Fibroblast of lung (primary cell): ENCODE measurements around the gene CRTAP. TPM values are rescaled to one million over a fixed set of nuclear protein-coding genes. Genes with fewer than 3 reads are reported as not detected.
A peak's percentile ranks its signal among the peaks of the same experiment; 100 is the strongest.

Experiments used
- DNase-seq, 2 donors: peaks; one replicate each; pipeline versions ENCODE4 v3.0.0 to v3.0.0-alpha.2; 2010; ENCODE audit warnings: low read depth in 2 of 2
- H2AFZ ChIP-seq: 2 replicates; pipeline ENCODE4 v1.5.1; 2012; ENCODE audit warnings: low read length, control low read depth, inconsistent platforms
- H3K27ac ChIP-seq: 2 replicates; pipeline ENCODE4 v1.5.1; 2011; ENCODE audit warnings: low read length, control low read depth; ENCODE audit not compliant: insufficient read depth
- H3K27me3 ChIP-seq: 2 replicates; pipeline ENCODE4 v1.5.1; 2011; ENCODE audit warnings: mild to moderate bottlenecking, low read length; ENCODE audit not compliant: control insufficient read depth, insufficient read depth
- H3K36me3 ChIP-seq: 2 replicates; pipeline ENCODE4 v1.5.1; 2011; ENCODE audit warnings: low read length; ENCODE audit not compliant: control insufficient read depth, insufficient read depth
- H3K4me1 ChIP-seq: 2 replicates; pipeline ENCODE4 v1.5.1; 2011; ENCODE audit warnings: low read length; ENCODE audit not compliant: control insufficient read depth, insufficient read depth; ENCODE audit errors: extremely low read depth
- H3K4me2 ChIP-seq: 2 replicates; pipeline ENCODE4 v1.5.1; 2011; ENCODE audit warnings: low read length, control low read depth; ENCODE audit not compliant: insufficient read depth; ENCODE audit errors: extremely low read depth
- H3K4me3 ChIP-seq, 4 experiments: fragments of 200-600 bp in 1 of 4; sonication (generic) in 1 of 4; replicated peaks in 1 of 4; 2 replicates each; pipeline ENCODE4 v1.5.1; 2011 to 2016; ENCODE audit warnings: low read length in 4 of 4, low read depth in 3 of 4, mild to moderate bottlenecking in 3 of 4, control low read depth in 2 of 4, inconsistent platforms in 1 of 4, mixed read lengths in 1 of 4; ENCODE audit not compliant: insufficient read depth in 1 of 4; ENCODE audit errors: control extremely low read depth in 1 of 4
- H3K79me2 ChIP-seq: 2 replicates; pipeline ENCODE4 v1.5.1; 2012; ENCODE audit warnings: mild to moderate bottlenecking, low read length, inconsistent platforms; ENCODE audit not compliant: control insufficient read depth, insufficient read depth
- H3K9ac ChIP-seq: 2 replicates; pipeline ENCODE4 v1.5.1; 2011; ENCODE audit warnings: mild to moderate bottlenecking, low read length, control low read depth; ENCODE audit not compliant: insufficient read depth
- H3K9me3 ChIP-seq: 2 replicates; pipeline ENCODE4 v1.5.1; 2012; ENCODE audit warnings: low read depth, low read length; ENCODE audit not compliant: control insufficient read depth, insufficient read depth
- H4K20me1 ChIP-seq: 2 replicates; pipeline ENCODE4 v1.5.1; 2011; ENCODE audit warnings: low read length; ENCODE audit not compliant: control insufficient read depth, insufficient read depth; ENCODE audit errors: extremely low read depth
- EZH2 ChIP-seq: IDR thresholded peaks from 2 replicates; pipeline ENCODE4 v1.5.1; 2012; ENCODE audit warnings: low read length, control low read depth, mild to moderate bottlenecking; ENCODE audit errors: missing control alignments
- polyA plus RNA-seq, 2 donors: library from polyadenylated mRNA; depleted of rRNA in 1 of 2; stranded (reverse) in 1 of 2; unstranded in 1 of 2; fragments of >200 nt; gene quantifications; 2 replicates each; pipeline ENCODE4 v1.2.1, GENCODE V29; 2011 to 2012; ENCODE audit warnings: missing spikeins in 1 of 2
- total RNA-seq: library from RNA; depleted of rRNA; stranded (reverse); fragments of >200 nt; gene quantifications from 2 replicates; pipeline ENCODE4 v1.2.1, GENCODE V29; 2014
- TF ChIP-seq, protein P1 (sequence below), 2 donors: IDR thresholded peaks in 1 of 2; conservative IDR thresholded peaks in 1 of 2; 1 replicate in 1 of 2; 2 replicates in 1 of 2; pipeline ENCODE4 v1.5.1; 2011 to 2012; ENCODE audit warnings: low read length in 2 of 2, control low read depth in 1 of 2, inconsistent platforms in 1 of 2, low read depth in 1 of 2, mild to moderate bottlenecking in 1 of 2

CRTAP gene
- total and polyA plus RNA-seq, 2 donors (not counting 1 experiment from before 2014, with no cell fraction given) = 318 to 332 TPM

DNA sequence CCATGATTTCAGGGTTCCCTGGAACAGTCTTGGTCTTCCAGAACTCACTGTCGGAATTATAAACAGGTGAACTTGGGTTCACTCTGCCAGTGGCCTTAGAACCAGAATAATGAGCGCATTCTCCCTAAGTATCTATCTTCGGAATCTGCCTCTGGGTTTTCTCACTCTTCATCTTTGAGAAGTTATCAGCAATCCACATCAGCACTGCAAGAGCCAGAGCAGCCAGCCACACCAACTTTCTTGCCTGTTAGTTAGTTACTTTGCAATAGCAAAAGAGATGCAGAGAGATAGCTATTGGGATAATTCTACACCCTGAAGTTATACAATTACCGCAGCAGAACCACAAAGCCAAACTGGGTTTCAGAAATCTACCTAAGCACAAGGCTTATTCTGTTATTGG, 42.6 kb upstream of the CRTAP start:
- H3K9me3 ChIP-seq = no peaks in the 10 kb centered on the region
- H3K4me3 ChIP-seq = no peak overlapping the region
- H2AFZ ChIP-seq = no peak overlapping the region
- H3K79me2 ChIP-seq = no peaks in the 10 kb centered on the region
- no peak for DNase-seq
- no peak overlapping the region for H3K4me2 ChIP-seq
- no peaks in the 10 kb centered on the region for H3K4me1 ChIP-seq
- no peak overlapping the region for H3K27ac ChIP-seq
- TF ChIP-seq, protein P1, sequence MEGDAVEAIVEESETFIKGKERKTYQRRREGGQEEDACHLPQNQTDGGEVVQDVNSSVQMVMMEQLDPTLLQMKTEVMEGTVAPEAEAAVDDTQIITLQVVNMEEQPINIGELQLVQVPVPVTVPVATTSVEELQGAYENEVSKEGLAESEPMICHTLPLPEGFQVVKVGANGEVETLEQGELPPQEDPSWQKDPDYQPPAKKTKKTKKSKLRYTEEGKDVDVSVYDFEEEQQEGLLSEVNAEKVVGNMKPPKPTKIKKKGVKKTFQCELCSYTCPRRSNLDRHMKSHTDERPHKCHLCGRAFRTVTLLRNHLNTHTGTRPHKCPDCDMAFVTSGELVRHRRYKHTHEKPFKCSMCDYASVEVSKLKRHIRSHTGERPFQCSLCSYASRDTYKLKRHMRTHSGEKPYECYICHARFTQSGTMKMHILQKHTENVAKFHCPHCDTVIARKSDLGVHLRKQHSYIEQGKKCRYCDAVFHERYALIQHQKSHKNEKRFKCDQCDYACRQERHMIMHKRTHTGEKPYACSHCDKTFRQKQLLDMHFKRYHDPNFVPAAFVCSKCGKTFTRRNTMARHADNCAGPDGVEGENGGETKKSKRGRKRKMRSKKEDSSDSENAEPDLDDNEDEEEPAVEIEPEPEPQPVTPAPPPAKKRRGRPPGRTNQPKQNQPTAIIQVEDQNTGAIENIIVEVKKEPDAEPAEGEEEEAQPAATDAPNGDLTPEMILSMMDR (conservative IDR thresholded peaks at IDR 0.05 in 1 of 2, IDR thresholded peaks at IDR 0.05 in 1 of 2; ENCODE audit: low read depth in 1 of 2, low read length in 2 of 2) = no peak
- TF ChIP-seq EZH2 = no peak
- H4K20me1 ChIP-seq = no peaks in the 10 kb centered on the region
- no peaks in the 10 kb centered on the region for H3K27me3 ChIP-seq
- H3K9ac ChIP-seq = no peak overlapping the region
- H3K36me3 ChIP-seq = no peaks in the 10 kb centered on the region

DNA sequence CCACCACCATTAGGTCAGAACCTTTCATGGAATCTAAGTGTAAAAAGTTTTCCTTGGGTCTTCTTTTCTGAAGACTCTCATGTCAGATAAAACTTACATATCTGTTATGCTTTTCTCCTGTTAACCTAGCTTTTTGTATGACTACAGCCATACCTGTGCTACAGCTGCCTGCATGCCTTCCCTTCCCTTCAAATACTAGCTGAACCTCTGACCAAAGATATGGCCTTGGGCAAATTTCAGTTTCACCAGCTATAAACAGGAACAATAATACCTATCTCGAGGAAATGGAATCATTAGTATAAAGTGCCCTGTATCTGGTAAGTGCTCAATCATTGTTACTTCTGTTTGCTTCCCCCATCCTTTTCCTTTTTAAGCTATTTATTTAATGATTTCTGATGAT, 41.9 kb upstream of the CRTAP start:
- no peaks in the 10 kb centered on the region for H3K27me3 ChIP-seq
- no peaks in the 10 kb centered on the region for H3K36me3 ChIP-seq
- no peaks in the 10 kb centered on the region for H3K4me1 ChIP-seq
- no peak overlapping the region for H2AFZ ChIP-seq
- H3K4me3 ChIP-seq = no peak overlapping the region
- no peaks in the 10 kb centered on the region for H3K79me2 ChIP-seq
- no peak overlapping the region for H3K9ac ChIP-seq
- H3K4me2 ChIP-seq = no peak overlapping the region
- H3K9me3 ChIP-seq = no peaks in the 10 kb centered on the region
- no peak for DNase-seq
- no peak overlapping the region for H3K27ac ChIP-seq
- TF ChIP-seq, protein P1 (conservative IDR thresholded peaks at IDR 0.05 in 1 of 2, IDR thresholded peaks at IDR 0.05 in 1 of 2; ENCODE audit: low read depth in 1 of 2, low read length in 2 of 2) = no peak
- no peak for TF ChIP-seq EZH2
- no peaks in the 10 kb centered on the region for H4K20me1 ChIP-seq

GRCh38 chr3:33074217-33075067, 39.4 kb upstream of the CRTAP start:
- H3K27me3 ChIP-seq = no peaks in the 10 kb centered on the region
- H3K36me3 ChIP-seq = no peaks in the 10 kb centered on the region
- no peak for TF ChIP-seq EZH2
- TF ChIP-seq, protein P1 (conservative IDR thresholded peaks at IDR 0.05 in 1 of 2, IDR thresholded peaks at IDR 0.05 in 1 of 2; ENCODE audit: low read depth in 1 of 2, low read length in 2 of 2) = peak; percentile 98
- DNase-seq = peak; percentile 52 to 69
- no peaks in the 10 kb centered on the region for H3K4me1 ChIP-seq
- no peaks in the 10 kb centered on the region for H3K9me3 ChIP-seq
- H4K20me1 ChIP-seq = no peaks in the 10 kb centered on the region
- no peaks in the 10 kb centered on the region for H3K79me2 ChIP-seq
- no peak overlapping the region for H3K4me3 ChIP-seq
- H3K27ac ChIP-seq = no peak overlapping the region
- no peak overlapping the region for H2AFZ ChIP-seq
- H3K9ac ChIP-seq = no peak overlapping the region
- no peak overlapping the region for H3K4me2 ChIP-seq
